ENCODE data around the gene TMC8. TPM values are rescaled to one million over a fixed set of nuclear protein-coding genes. Genes with fewer than 3 reads are reported as not detected.
"Not testable (repeated sequence)": the region's sequence is repeated elsewhere in the genome, so short reads cannot be mapped to it uniquely, and the experiment has no call there.

The TMC8 gene, protein sequence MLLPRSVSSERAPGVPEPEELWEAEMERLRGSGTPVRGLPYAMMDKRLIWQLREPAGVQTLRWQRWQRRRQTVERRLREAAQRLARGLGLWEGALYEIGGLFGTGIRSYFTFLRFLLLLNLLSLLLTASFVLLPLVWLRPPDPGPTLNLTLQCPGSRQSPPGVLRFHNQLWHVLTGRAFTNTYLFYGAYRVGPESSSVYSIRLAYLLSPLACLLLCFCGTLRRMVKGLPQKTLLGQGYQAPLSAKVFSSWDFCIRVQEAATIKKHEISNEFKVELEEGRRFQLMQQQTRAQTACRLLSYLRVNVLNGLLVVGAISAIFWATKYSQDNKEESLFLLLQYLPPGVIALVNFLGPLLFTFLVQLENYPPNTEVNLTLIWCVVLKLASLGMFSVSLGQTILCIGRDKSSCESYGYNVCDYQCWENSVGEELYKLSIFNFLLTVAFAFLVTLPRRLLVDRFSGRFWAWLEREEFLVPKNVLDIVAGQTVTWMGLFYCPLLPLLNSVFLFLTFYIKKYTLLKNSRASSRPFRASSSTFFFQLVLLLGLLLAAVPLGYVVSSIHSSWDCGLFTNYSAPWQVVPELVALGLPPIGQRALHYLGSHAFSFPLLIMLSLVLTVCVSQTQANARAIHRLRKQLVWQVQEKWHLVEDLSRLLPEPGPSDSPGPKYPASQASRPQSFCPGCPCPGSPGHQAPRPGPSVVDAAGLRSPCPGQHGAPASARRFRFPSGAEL
- 0.32 and 1.0 TPM in 2 replicates for total RNA-seq (2021)
- percentile 11 among the genes with signal in this experiment for Bru-seq, nascent RNA
- percentile 11 among the genes with signal in this experiment for BruChase-seq, experiment 1, labeled RNA remaining after a 2-hour chase
- BruChase-seq, experiment 2, labeled RNA remaining after a 6-hour chase = percentile 24 among the genes with signal in this experiment
- long read RNA-seq, partial matches to known transcripts = 0 of 1 reads
- long read RNA-seq, other reads (novel, unspliced or antisense) = 1 of 1 reads

DNA sequence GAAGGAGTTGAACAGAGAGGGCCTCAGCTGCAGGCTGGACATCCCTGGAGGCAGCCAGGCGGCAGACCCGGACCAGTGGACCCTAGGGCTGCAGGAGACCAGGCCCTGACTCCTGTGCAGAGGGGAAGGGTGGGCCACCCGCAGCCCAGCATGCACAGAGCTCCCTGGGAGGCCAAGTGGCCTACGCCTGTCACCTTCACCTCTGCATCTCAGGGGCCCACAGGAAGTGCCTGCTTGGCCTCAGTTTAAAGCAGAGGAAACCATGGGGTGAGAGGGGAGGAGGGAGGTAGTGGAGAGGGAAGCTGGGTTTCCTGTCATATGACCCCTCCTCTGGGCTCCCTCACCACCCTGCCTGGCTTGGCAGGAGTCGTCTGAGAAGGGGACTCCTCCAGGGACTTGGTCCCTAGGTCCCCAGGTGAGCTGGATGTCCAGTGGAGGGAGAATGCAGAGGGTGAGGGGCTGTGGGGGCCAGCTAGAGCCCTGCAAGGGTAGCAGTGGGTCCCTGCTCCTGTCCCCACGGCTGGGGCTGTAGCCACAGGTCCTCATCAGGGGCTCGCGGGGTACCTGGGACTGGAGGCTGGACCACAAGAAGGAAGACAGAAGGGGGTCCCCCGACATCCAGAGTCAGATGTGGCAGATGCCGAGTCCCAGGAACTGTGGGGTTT is at the start of gene TMC8:
TMC8 (plus strand) TSS at position 335 of the 665 bp plus-strand sequence. CDS start 818 bp downstream, outside the sequence.
- H3K27me3 ChIP-seq (replicated peaks; ENCODE audit: insufficient read depth, low read depth, low read length, poor library complexity) = no peaks in the 10 kb centered on the region
- H3K27ac ChIP-seq (ENCODE audit: low read depth, low read length, poor library complexity, severe bottlenecking) = no peak within 1 kb of the TSS
- CTCF ChIA-PET = no interaction called here
- H3K4me1 ChIP-seq (ENCODE audit: insufficient read depth, low read length, poor library complexity, severe bottlenecking) = peaks cover 46% of the 10 kb centered on the region
- no TSS peak for BruUV-seq (replicated peaks)
- intact Hi-C loops (cut with micrococcal nuclease; ENCODE audit: unreplicated experiment) = no loop called here
- DNase-seq (ENCODE audit: low spot score) = no peak
- H3K4me3 ChIP-seq (ENCODE audit: low read depth, low read length, poor library complexity, severe bottlenecking) = peak within 1 kb of the TSS; percentile 23
- no peaks in the 10 kb centered on the region for H3K9me3 ChIP-seq (ENCODE audit: low read depth, low read length, poor library complexity, severe bottlenecking)
- no peak for TF ChIP-seq EZH2 (IDR thresholded peaks at IDR 0.05; ENCODE audit: borderline replicate concordance, low read depth, low read length, poor library complexity, severe bottlenecking)
- TF ChIP-seq, protein P1, sequence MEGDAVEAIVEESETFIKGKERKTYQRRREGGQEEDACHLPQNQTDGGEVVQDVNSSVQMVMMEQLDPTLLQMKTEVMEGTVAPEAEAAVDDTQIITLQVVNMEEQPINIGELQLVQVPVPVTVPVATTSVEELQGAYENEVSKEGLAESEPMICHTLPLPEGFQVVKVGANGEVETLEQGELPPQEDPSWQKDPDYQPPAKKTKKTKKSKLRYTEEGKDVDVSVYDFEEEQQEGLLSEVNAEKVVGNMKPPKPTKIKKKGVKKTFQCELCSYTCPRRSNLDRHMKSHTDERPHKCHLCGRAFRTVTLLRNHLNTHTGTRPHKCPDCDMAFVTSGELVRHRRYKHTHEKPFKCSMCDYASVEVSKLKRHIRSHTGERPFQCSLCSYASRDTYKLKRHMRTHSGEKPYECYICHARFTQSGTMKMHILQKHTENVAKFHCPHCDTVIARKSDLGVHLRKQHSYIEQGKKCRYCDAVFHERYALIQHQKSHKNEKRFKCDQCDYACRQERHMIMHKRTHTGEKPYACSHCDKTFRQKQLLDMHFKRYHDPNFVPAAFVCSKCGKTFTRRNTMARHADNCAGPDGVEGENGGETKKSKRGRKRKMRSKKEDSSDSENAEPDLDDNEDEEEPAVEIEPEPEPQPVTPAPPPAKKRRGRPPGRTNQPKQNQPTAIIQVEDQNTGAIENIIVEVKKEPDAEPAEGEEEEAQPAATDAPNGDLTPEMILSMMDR (conservative IDR thresholded peaks at IDR 0.05; ENCODE audit: low read depth, low read length) = no peak
- no peaks in the 10 kb centered on the region for H3K36me3 ChIP-seq (ENCODE audit: insufficient read depth, low read length, poor library complexity, severe bottlenecking)
- POLR2A ChIA-PET (ENCODE audit: low non-redundant PET) = no interaction called here

DNA sequence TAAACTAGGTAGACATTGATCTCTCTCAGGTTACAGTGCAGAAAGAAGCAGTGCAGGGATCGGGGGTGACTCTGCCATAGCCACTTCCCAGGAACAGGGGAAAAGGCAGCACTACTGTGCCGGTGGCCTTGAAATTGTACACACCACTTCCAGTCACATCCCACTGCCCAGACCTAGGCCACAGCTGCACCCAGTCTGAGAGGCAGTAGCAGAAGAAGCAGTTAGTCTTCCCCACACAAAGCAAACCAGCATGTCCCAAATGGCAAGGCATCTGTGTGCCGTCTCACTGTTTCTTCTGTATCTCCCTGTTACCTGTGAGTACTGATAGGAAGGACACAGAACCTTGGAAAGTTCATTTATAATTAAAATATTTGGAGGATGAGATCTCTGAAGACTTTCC is 49.0 kb upstream of the TMC8 start:
- no peak for DNase-seq (ENCODE audit: low spot score)
- no peak overlapping the region for H3K4me3 ChIP-seq (ENCODE audit: low read depth, low read length, poor library complexity, severe bottlenecking)
- no peak overlapping the region for H3K27ac ChIP-seq (ENCODE audit: low read depth, low read length, poor library complexity, severe bottlenecking)
- BruUV-seq (replicated peaks) = no TSS peak
- ChIA-PET POLR2A (ENCODE audit: low non-redundant PET) (no interaction called here), CTCF (interaction anchor here (0.5 kb wide), 1 partner anchor 30 kb away, joined by 12 read pairs; no protein-coding TSS in a partner anchor)
- H3K27me3 ChIP-seq (replicated peaks; ENCODE audit: insufficient read depth, low read depth, low read length, poor library complexity) = no peaks in the 10 kb centered on the region
- H3K9me3 ChIP-seq (ENCODE audit: low read depth, low read length, poor library complexity, severe bottlenecking) = no peaks in the 10 kb centered on the region
- peaks cover 26% of the 10 kb centered on the region for H3K36me3 ChIP-seq (ENCODE audit: insufficient read depth, low read length, poor library complexity, severe bottlenecking)
- TF ChIP-seq, protein P1 (conservative IDR thresholded peaks at IDR 0.05; ENCODE audit: low read depth, low read length) = no peak
- no peak for TF ChIP-seq EZH2 (IDR thresholded peaks at IDR 0.05; ENCODE audit: borderline replicate concordance, low read depth, low read length, poor library complexity, severe bottlenecking)
- no peaks in the 10 kb centered on the region for H3K4me1 ChIP-seq (ENCODE audit: insufficient read depth, low read length, poor library complexity, severe bottlenecking)
- intact Hi-C loops (cut with micrococcal nuclease; ENCODE audit: unreplicated experiment) = no loop called here

DNA sequence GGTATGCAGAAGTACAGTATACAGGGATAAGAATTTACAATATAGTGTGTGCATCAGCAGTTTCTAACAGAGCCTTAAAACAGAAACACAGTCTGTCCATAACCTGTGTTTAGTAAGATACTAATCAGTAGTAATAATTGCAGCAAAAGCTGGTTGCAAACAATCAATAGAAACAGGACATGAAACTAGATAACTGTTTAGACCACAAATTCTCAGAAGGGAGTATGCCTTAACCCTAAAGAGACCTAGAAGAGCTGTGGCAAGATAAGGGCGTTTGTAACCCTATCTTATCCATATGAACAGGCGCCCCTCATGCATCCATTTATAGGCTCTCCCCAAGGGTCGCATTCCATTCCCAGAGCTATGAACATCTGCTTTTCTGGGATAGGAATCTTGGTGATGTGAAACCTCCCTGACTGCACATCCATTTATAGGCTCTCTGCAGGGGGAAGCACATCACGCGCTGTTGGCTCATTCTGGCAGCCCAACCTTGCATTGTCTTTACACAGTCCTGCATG is 48.2 kb upstream of the TMC8 start:
- H3K4me1 ChIP-seq (ENCODE audit: insufficient read depth, low read length, poor library complexity, severe bottlenecking) = not testable (repeated sequence)

More for the DNA sequence above, 48.2 kb upstream of the TMC8 start:
- H3K9me3 ChIP-seq (ENCODE audit: low read depth, low read length, poor library complexity, severe bottlenecking); POLR2A ChIA-PET (ENCODE audit: low non-redundant PET); BruUV-seq (replicated peaks); H3K27ac ChIP-seq (ENCODE audit: low read depth, low read length, poor library complexity, severe bottlenecking); CTCF ChIA-PET; intact Hi-C loops (cut with micrococcal nuclease; ENCODE audit: unreplicated experiment); H3K27me3 ChIP-seq (replicated peaks; ENCODE audit: insufficient read depth, low read depth, low read length, poor library complexity); DNase-seq (ENCODE audit: low spot score); H3K4me3 ChIP-seq (ENCODE audit: low read depth, low read length, poor library complexity, severe bottlenecking): not testable (repeated sequence)
- H3K36me3 ChIP-seq (ENCODE audit: insufficient read depth, low read length, poor library complexity, severe bottlenecking) = peaks cover 31% of the 10 kb centered on the region
